ENCODE results near the gene DHX34.

Gene DHX34

DNA sequence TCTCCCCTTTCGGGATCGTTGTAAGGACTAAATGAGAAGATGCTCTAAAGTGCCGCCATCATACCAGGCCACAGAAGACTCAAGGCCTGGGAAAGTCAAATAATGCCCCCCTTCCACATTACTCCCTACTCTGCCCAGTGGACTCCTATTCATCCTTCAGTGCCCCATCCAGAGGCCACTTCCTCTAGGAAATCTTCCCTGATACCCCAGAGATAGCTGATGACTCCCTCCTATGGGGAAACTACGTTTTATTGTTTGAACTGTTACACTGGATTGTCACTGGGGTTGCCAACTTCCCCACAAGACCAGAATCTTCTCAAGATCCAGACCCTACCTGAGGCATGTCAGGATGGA, 56.1 kb downstream of the DHX34 start:
- H3F3A ChIP-seq (ENCODE audit: insufficient read depth, low read length): no peaks in the 10 kb centered on the region
- no peaks in the 10 kb centered on the region for H3K79me2 ChIP-seq (ENCODE audit: insufficient read depth, low read length)
- no peak for TF ChIP-seq EZH2 (IDR thresholded peaks at IDR 0.05; ENCODE audit: borderline replicate concordance, low read length)
- no peak for TF ChIP-seq CTCF (IDR thresholded peaks at IDR 0.05; ENCODE audit: low read length)
- no peaks in the 10 kb centered on the region for H3K36me3 ChIP-seq (ENCODE audit: insufficient read depth, low read length)
- H3K4me1 ChIP-seq (ENCODE audit: insufficient read depth, low read length, severe bottlenecking): no peaks in the 10 kb centered on the region
- no peaks in the 10 kb centered on the region for H3K9me3 ChIP-seq (ENCODE audit: low read length)
- H4K20me1 ChIP-seq (ENCODE audit: insufficient read depth, low read length): no peaks in the 10 kb centered on the region
- no peak overlapping the region for H3K9ac ChIP-seq (ENCODE audit: low read length)
- no peak overlapping the region for H3K4me2 ChIP-seq (ENCODE audit: low read length)
- no peaks in the 10 kb centered on the region for H3K9me2 ChIP-seq (ENCODE audit: low read depth, low read length)
- H2AFZ ChIP-seq (ENCODE audit: low read length): no peak overlapping the region
- H3K27ac ChIP-seq (ENCODE audit: low read depth, low read length, poor library complexity, severe bottlenecking): no peak overlapping the region
- H3K4me3 ChIP-seq (ENCODE audit: low read depth, low read length, poor library complexity, severe bottlenecking): no peak overlapping the region
- H3K27me3 ChIP-seq (ENCODE audit: insufficient read depth, low read length): no peaks in the 10 kb centered on the region

DNA sequence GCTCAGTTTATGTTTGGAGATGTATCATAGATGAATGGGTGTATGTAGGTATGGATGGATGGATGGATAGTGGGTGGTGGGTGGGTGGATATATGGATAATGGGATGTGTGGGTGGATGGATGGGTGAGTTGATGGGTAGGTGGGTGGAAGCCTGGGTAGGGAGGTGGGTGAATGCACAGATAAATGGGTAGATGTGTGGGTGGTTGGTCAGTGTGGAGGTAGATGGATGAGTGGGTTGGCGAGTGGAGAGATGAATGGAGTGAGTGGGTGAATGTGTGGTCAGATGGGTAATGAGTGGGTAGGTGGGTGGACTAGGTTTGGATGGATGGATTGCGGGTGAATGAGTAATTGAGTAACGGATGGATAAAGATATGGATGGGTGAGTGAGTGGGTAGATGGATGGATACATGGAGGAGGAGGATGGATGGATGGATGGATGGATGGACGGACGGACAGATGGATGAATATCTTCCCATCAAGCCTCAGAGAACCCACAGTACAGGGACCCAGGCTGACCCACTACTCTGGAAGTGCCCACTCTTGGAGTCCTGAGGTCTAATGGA, 56.8 kb downstream of the DHX34 start:
- TF ChIP-seq CTCF (IDR thresholded peaks at IDR 0.05; ENCODE audit: low read length) (no peak), EZH2 (IDR thresholded peaks at IDR 0.05; ENCODE audit: borderline replicate concordance, low read length) (no peak)
- Histone ChIP-seq H3K9me2 (ENCODE audit: low read depth, low read length) (no peaks in the 10 kb centered on the region), H3K4me3 (ENCODE audit: low read depth, low read length, poor library complexity, severe bottlenecking) (no peak overlapping the region), H3K79me2 (ENCODE audit: insufficient read depth, low read length) (no peaks in the 10 kb centered on the region), H3F3A (ENCODE audit: insufficient read depth, low read length) (no peaks in the 10 kb centered on the region), H3K4me2 (ENCODE audit: low read length) (no peak overlapping the region), H3K4me1 (ENCODE audit: insufficient read depth, low read length, severe bottlenecking) (no peaks in the 10 kb centered on the region), H2AFZ (ENCODE audit: low read length) (no peak overlapping the region), H3K36me3 (ENCODE audit: insufficient read depth, low read length) (no peaks in the 10 kb centered on the region), H3K27me3 (ENCODE audit: insufficient read depth, low read length) (no peaks in the 10 kb centered on the region), H3K9ac (ENCODE audit: low read length) (no peak overlapping the region), H4K20me1 (ENCODE audit: insufficient read depth, low read length) (no peaks in the 10 kb centered on the region), H3K9me3 (ENCODE audit: low read length) (no peaks in the 10 kb centered on the region), H3K27ac (ENCODE audit: low read depth, low read length, poor library complexity, severe bottlenecking) (no peak overlapping the region)

DNA sequence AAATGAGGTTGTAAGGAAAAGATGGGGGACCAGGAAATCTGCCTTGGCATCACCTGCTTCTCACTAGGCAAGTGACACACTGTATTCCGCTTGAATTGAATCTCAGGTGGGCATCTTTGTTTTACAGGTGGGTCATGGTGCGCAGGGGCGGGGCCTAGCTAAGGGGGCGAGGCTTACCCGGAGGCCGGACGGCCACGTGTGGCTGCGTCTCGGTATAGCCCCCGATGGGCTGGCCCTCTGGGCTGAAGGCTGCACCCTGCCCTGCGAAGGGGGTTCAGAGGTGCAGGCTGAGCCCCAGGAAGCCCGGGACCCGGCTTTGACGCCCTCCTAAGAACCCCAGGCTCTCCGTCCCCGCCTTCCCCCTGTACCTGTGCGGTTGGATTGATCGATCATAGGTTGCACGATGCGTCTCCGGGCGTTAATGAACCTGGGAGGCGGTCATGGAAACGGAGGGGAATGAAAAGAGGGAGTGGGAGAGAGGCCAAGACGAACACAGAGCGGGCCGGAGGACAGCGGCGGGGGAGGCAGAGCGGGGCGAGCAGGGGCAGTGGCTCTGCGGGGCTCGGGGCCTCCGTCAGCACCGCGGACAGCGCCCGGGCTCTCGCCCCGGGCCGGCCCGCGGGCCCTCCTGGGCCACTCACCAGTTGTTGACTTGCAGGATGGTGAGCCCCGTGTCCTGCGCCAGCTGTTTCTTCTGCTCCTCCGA, 57.7 kb downstream of the DHX34 start:
- Histone ChIP-seq H3K4me1 (ENCODE audit: insufficient read depth, low read length, severe bottlenecking) (no peaks in the 10 kb centered on the region), H3K4me2 (ENCODE audit: low read length) (no peak overlapping the region), H3K9ac (ENCODE audit: low read length) (no peak overlapping the region), H3K9me2 (ENCODE audit: low read depth, low read length) (no peaks in the 10 kb centered on the region), H2AFZ (ENCODE audit: low read length) (no peak overlapping the region), H3K79me2 (ENCODE audit: insufficient read depth, low read length) (no peaks in the 10 kb centered on the region), H3K9me3 (ENCODE audit: low read length) (no peaks in the 10 kb centered on the region), H4K20me1 (ENCODE audit: insufficient read depth, low read length) (no peaks in the 10 kb centered on the region), H3K36me3 (ENCODE audit: insufficient read depth, low read length) (no peaks in the 10 kb centered on the region), H3K4me3 (ENCODE audit: low read depth, low read length, poor library complexity, severe bottlenecking) (no peak overlapping the region), H3K27me3 (ENCODE audit: insufficient read depth, low read length) (0 out of 2 replicates have a peak, but pooled peaks cover 1% of the 10 kb centered on the region), H3F3A (ENCODE audit: insufficient read depth, low read length) (no peaks in the 10 kb centered on the region), H3K27ac (ENCODE audit: low read depth, low read length, poor library complexity, severe bottlenecking) (no peak overlapping the region)
- no peak for TF ChIP-seq EZH2 (IDR thresholded peaks at IDR 0.05; ENCODE audit: borderline replicate concordance, low read length)
- TF ChIP-seq CTCF (IDR thresholded peaks at IDR 0.05; ENCODE audit: low read length): no peak

Measured in OCI-LY1 (cell line).